GM18511 (cell line): ENCODE measurements around the gene ITGA2B.

Experiments used
- ATAC-seq: cut with Tn5 transposase; IDR thresholded peaks from one replicate; pipeline ENCODE4 v1.9.1; 2021; ENCODE audit warnings: mild to moderate bottlenecking, moderate library complexity; ENCODE audit not compliant: unreplicated experiment

Gene ITGA2B

DNA sequence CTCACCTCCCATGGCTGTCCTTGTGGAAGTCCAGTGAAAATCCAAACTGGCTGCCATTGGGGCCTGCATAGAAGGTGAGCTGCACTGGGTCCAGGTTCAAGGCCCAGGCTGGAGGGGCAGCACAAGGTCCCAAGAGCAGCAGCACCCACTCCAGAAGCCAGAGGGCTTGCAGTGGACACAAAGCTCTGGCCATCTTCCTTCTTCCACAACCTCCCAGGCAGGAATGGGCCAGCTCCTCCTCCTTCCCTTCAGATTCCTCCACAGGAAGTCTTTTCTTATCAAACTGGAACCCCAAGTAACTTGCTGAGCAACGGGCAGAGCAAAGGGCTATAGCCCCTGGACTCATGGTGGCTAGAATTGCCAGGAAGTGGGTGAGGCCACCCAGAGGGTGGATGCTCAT is at the start of gene ITGA2B:
Gene ITGA2B, minus strand, starts transcription at position 369 of the 400 bp plus-strand sequence. Its CDS starts 176 bp downstream, at position 193.
- ATAC-seq = no peak

DNA sequence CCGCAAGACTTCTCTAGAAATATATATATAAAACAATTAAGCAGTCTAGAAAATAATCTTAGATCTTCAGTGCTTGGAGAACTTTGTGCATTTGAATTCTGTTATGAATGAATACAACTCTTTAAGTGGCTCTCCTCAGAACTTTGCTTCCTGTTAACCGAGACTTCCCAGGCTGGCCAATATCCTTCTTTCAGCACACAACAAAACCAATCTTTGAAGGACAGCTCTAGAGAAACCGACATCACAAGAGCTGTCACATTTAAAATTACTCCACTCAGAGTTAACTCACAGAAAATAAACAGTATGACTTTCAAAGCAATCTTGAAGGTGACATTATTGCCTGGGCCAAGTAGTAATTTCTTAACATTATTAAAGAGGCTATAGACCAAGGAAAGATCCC is 49.7 kb upstream of the ITGA2B start:
- ATAC-seq = no peak

DNA sequence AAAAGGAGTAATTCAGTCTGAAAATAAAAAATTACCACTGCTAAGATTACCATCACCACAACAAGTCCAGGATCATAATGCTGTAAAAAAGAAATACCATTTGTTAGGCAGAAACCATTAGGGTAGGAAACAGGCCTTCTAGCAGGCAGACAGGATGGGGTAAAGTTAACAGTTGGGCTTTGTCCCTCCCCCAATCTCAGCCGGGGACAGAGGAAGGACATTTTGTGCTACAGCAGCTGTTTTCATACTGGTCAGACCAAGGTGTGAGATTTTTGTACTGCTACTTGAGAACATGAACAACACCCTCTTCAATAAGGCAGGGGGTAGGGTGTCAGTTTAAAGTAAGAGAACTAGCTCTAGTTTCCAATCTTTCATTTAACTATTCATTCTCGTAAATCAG is 49.2 kb upstream of the ITGA2B start:
- ATAC-seq = no peak

DNA sequence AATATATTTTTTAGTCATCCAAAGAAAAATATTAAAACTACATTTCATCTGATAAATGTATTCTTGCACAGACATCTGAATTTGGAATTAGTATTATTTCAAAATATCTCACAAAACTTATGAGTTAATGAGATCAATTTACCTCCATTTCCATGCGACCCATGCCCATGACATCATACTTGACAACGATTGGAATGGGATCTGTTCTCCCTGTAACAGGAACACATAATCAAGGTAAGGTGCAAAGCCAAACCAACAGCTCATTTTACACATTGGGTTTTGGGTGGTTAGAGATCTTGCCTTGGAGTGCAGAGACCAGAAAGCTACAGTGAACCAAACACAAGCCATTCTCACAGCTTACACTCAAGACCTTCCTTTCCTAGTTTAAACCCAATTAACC is 46.9 kb upstream of the ITGA2B start:
- no peak for ATAC-seq

DNA sequence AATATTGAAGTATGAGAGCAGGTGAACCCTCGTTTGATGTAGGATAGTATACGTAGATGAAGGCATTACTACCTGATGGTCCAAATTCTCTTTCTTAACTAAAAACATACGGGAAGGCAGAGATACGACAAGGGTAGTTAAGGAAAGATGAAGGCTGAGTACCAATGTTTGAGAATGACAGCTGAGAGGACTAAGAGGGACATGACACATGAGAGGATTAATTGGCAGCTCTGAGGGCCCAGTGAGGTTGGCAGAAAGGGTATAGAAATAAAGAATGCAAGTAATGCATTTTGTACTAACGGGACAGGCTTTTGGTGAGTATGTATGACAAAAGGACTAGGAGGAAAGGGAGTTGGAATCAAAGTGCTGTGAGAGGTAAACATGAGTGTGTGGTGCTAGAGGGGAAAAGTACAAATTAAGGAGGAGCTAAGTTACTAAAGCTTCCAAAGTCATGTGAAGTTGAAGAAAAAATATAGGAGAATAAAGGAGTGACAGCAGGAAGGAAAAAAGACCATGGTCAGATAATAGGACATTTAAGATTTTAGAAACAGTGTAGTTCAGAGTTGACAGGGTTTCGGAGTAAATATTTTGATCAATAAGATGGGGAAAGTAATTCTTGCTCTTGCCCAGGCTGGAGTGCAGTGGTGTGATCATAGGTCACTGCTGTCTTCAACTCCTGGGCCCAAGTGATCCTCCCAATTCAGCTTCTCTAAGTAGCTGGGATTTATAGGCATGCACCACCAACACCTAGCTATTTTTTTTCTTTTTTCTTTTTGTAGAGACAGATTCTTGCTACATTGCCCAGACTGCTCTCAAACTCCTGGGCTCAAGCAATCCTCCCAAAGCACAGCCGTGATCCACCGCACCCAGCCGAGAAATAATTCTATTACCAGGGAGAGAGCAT is 43.1 kb upstream of the ITGA2B start:
- ATAC-seq = no peak

DNA sequence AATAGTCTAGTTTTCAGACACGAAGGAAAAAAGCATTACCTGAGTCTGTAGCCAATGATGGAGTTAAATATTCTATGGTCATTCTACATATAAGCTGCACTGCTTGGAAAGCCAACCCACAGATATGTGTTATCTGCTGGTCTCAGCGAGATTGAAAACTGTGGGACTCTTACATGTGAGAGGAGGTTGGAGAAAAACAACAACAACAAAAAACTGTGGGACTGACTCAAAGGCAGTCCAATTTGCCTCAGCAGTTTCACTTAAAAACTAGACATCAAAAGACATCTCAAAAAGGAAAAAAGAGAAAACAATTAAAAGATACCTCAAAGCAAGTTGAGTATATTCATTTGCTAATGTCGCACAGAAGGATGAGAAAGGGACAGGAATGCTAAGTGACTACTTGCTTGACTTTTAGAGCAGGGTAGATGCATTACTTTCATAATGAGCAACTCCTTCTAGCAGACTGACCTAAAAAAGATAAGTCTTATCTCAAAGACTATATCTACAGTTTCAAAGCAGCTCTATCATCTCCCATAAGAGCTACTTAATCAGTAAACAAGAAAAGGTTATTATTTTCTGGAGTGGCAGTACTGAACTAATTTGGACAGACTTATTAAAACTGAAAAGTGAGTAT is 35.5 kb upstream of the ITGA2B start:
- no peak for ATAC-seq

DNA sequence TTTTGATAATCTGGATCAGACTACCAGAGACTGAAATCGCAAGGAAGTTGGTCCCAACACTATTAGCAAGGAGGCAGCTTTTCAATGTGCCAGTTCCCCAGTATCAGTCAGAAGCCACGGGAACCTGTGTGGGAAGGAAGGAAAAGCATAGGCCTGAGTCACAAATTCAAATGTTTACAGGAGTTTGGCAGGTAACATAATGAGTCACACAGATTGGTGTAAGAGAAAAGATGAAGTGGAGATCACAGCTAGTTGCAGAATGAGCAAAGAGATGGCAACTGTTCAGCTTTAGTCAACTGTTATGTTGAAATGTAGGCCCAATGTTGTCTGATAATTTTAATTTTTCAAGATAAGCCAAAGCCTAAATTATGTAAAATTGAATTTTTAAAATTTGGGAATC is 28.1 kb upstream of the ITGA2B start:
- ATAC-seq = no peak

DNA sequence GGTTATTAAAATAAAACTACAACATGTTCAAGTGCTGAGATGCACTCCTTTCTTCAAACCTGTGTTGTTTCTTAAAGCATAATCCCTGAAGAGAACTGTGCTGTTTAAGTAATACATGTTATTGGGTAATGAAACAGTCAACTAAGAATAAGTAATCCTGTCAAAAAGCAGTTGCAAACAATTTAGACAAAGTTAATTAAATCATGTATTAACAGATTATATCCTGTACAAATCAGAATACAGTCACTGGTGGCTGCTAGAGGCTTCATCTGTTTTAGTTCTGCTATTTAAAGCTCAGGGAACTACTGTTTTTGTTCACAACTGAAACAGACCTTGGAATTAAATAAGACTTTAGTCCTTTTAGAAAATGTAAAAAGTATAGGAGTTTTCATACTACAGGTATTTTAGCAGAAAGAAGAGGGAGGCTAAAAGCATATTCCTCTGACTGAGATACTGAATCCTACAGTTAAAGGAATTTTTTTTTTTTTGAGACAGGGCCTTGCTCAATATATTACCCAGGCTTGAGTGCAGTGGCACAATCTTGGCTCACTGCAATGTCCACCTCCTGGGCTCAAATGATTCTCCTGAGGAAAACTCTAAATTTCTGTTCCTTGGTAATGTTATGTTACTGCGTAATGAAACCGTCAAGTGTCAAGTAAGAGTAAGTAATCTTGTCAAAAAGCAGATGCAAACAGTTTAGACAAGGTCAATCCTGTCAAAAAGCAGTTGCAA is 27.3 kb upstream of the ITGA2B start:
- no peak for ATAC-seq

DNA sequence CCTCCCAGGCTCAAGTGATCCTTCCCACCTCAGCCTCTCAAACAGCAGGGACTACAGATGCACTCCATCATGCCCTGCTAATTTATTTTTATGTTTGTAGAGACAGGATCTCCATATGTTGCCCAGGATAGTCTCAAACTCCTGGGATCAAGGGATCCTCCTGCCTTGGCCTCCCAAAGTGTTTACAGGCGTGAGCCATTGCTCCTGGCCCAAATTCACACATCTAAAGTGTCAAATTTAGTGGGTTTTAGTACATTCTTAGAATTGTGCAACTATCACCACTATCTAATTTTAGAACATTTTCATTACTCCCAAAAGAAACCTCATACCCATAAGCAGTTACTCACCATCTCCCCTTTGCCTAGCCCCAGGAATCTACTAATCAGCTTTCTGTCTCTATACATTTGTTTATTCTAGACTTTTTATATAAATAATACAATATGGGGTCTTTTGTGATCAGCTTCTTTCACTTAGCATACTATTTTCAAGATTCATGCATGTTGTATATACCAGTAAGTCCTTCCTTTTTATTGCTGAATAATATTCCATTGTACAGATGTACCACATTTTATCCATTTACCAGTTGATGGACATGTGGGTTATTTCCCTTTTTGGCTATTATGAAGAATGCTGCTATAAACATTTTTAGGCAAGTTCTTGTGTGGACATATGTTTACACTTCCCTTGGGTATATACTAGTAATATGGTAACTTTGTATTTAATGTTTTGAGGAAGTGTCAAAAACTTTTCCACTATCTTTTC is 25.1 kb upstream of the ITGA2B start:
- ATAC-seq = no peak

DNA sequence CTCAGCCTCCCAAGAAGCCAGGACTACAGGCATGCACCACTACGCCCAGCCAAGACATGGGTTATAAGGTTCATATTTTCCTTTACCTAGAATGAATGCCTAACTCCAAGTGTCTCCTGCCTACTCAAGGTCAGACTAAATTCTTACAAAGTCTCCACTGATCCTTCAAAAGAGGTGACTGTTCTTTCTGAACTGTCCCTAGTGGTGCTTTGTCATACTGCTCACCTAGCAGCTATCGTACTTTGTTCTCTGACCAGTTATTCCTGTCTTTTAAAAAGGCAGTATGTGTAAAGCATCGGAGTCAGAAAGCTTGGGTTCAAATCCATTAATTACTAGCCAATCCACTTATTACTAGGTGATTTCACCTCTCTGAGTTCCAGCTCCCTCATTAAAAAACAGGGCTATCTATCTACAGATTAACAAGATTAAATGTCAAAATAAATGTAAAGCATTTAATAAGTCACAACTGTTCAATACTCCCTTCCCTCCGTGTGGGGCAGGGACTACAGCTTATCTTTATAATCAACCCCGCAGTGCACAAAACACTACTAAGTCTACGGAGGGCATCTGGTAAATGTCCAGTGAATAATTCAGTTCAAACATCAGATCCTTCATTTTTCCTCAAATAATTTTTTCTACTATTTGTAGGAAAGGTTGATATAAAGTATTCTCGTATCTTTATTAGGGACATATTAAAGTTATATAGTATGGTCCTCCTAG is 20.0 kb upstream of the ITGA2B start:
- ATAC-seq = peak; percentile 18

DNA sequence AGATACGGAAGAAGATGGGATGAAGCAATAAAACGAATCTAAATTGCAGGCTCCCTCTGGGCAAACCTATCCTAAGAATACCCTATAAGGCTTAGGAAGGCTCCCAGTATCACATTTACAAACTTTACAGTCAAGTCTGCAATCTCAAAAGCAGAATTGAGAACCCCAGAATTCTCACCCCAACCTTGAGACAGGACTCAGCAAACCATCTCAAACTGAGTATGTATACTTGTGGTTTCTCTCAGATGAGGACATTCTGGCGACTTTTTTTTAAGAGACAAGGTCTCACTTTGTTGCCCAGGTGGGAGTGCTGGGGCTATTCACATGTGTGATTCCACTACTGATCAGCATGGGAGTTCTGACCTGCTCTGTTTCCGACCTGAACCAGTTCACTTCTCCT is 19.3 kb upstream of the ITGA2B start:
- ATAC-seq = peak; percentile 69

DNA sequence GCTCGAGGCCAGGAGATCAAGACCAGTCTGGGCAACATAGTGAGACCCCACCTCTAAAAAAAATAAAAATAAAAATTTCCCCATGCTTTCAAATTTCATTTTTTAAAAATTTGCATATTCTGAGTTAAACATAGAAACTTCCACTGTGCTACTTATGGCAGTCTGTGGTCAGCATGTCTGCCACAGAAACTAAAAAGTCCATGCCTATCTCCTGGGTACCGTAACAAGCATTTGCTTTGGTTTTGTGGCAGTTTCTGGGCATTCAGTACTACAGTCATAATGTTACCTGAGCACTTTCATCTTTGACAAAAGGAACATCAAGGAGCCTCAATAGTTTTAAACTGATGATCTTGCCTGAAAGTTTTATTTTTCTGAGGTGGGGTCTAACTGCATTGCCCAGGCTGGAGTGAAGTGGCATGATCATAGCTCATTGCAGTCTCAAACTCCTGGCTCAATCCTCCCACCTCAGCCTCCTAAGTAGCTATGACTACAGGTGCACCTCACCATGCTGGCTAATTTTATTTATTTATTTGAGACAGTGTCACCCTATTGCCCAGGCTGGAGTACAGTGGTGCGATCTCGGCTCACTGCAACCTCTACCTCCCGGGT is 13.2 kb upstream of the ITGA2B start:
- ATAC-seq = no peak

DNA sequence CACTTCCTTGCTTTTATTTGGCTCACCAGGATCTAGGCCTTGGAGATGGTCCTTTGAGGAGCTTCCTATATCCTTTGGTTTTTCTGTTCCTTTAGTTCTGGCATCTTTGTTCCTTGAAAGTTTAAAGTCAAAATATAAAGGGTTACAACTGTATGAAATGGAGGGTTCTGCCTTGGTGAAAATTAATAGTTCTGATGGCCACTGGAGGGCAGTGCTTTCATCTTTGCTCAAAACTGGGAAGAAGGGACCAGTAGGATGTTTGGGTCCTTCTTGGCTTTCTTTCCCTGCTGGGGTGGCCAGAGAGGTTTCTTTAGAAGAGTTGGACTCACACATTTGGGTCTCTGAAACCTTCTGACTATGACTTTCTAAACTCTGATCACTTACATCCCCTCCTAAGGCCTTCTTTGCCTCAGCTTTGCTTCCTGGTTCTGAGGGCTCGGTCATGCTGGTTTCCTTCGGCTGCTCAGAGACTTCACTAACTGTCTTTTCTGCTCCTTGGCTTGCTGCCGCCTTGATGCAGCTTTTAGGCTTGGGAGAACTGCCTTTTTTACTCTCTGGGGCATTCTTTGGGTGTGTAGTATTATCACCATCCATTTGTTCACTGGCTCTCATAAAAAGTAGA is 10.9 kb upstream of the ITGA2B start:
- no peak for ATAC-seq

DNA sequence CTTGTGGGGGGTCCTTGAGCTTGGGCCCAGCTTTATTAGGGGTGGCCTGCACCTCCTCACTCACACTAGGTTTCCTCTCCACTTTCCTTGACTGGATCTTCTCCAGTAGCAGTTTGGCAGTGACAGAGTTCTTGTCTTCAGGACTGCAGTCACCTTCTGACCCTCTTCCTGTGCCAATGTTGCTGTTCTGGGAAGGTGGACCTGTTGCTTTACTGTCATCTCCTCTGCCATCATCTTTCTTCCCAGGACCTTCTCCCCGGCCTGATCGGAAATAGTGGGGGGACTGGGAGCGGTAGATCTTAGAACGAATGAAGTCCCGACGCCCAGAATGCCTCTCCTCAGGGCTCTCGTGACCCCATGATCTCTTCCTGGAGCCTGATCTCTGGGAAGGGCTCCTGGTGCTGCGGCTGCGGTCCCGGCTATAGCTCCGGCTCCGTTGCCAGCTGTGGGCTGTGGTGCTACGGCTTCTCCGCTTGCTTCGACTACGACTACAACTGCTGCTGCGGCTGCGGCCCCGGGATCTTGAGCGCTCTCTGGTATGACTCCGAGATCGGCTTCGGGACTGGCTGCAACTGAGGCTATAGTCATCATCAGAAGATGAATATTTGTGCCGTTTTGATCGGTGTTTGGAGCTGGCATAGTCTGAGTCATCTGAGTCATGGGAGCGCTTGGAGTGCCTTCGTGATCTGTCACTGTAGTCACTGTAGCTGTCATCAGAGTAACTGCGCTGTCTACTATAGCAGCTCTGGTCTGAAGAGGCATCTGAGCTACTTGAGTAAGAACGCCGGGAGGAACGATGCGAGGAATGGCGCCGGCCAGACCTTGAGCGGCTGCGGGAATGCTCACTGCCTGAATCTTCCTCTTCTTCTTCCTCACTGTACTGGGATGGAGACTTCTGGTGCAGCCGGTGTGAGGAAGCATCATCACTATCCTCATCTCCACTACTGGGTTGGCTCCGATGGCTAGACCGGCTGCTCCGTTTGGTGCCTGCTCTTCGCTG is 9.5 kb upstream of the ITGA2B start:
- no peak for ATAC-seq

DNA sequence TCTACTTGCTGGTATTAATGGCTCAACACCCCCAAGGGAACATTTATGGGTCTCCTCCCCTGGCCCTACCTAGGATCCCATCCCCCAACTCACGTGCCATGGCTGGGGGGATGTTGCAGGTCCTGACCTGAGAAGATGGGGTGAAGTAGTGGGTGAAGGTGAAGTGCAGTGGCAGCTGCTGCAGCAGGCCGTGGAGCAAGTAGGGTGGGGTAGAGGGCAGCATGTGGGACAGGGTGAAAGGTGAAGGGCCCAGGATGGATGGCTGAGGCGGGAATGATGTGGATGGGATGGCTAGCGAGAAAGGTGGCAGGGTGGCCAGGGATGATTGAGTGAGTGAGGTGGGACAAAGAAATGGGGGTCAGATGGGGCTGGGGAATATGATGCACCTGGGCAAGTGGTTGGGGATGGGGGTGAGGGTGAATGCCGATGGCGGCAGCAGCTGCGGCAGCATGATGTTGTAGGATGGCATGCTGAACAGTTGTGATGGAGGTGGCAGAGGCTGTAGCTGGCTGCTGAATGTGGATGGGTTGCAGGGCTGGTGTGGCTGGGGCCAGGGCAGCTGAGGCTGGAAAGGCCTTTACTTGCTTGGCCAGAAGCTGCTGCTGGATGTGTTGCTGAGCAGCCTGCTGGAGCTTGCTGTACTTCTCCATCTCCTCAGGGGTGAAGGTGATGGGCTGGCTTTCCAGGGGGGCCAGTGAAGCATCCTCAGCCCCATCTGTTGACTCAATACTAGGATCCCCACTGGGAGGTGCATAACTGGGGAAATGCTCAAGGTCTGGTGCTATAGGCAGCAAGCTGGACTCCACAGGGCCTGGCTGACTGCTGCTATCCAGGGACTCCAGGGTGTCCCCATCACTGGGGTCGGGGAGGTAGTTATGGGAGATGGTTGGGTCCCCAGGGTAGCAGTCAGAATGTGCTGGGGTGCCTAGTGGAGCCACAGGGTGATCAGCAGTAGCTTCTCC is 8.3 kb upstream of the ITGA2B start:
- ATAC-seq = no peak

DNA sequence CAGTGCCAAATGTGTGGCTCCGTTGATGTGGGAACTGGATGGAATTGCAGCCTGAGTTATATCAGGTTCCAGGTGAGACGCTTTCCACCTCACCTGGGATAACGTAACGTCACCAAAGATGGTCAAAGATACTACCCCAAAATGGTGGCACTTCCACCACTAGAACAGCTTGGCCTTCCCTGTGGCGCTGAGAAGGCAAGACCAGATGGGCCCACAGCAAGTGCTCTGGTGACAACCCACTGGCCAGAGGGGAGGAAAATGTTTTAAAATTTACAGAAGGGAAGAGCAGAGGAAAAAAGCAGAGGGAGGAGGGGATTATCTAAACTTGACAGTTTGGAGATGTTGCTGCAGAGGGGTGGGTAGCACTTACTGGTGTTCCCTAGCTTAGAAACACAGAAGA is 7.5 kb upstream of the ITGA2B start:
- ATAC-seq = no peak

DNA sequence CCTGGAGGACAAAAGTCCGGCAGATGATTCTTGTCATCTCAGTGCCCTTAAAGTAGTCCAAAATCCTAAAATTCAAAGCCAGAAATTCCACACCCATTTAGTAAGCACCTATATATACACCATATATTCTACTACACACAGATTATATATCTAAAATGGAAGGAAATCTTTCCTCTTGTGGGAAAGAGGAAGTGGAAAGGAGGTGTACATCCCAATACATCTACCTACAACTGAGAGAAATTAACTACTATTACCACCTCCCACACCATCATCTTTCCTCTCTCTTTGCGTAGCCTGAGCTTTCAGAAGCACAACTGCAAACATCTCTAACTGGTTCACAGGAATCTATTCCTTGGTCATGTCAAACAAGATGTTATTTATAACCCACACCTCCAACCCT is 5.4 kb upstream of the ITGA2B start:
- ATAC-seq = no peak
